Cortex of kidney (tissue), 1 donor: ENCODE results near the gene HOXB1.
"Not testable (repeated sequence)": the region's sequence is repeated elsewhere in the genome, so short reads cannot be mapped to it uniquely, and the experiment has no call there.

ENCODE experiments used
- DNase-seq: peaks from one replicate; lab custom pipeline; 2025; lab: John Stamatoyannopoulos, UW

HOXB1 gene

DNA sequence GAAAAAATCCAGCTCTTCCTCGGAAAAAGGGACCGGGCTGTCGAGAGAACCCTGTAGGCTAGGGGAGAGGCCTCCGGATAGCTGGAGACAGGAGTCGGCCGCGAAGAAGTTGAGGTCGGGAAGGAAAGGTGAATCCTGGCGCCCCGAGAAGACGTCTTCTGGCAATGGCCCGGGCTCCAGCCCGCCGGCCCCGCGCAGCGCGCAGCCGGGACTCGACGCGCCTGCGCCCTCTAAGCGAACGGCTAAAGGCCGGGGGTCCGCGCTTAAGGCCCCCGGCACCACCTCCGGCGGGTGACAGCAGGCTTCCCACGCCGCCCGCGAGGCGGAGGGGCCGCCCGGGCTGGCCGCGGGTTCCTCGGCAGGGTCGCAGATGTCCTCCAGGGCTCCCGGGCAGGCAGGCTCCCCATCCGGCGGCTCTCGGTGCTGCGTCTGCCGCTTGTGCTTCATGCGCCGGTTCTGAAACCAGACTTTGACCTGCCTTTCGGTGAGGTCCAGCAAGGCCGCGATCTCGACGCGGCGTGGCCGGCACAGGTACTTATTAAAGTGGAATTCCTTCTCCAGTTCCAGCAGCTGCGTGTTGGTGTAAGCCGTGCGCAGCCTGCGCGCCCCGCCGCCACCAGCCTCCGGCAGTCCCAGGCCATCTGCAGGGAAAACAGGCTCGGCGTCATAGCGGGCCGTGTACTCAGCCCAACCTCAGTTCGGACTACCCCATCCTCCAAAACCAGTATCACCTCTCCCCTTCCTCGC, 12.5 kb upstream of the HOXB1 start:
- DNase-seq, result no peak

DNA sequence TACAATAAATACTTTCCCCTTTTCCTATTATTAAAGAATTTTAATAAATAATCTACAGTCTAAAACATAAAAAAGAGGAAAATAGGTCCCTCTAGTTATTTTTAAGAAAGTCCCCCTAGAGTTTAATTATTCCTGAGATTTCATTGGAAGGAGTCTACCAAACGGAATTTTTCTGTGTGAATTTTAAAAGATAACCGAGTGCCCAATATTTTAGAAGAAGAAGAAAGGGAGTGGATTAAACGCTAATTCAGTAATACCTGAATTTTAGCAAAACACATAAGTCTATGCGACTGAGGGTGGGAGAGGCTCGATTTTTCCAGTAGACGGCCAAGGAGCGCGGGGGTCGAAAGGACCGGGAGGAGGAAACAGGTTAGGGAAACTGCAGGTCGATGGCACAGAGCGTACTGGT, 11.9 kb upstream of the HOXB1 start:
- no peak for DNase-seq

GRCh38 chr17:48542114-48542656, 11.4 kb upstream of the HOXB1 start:
- no peak for DNase-seq

DNA sequence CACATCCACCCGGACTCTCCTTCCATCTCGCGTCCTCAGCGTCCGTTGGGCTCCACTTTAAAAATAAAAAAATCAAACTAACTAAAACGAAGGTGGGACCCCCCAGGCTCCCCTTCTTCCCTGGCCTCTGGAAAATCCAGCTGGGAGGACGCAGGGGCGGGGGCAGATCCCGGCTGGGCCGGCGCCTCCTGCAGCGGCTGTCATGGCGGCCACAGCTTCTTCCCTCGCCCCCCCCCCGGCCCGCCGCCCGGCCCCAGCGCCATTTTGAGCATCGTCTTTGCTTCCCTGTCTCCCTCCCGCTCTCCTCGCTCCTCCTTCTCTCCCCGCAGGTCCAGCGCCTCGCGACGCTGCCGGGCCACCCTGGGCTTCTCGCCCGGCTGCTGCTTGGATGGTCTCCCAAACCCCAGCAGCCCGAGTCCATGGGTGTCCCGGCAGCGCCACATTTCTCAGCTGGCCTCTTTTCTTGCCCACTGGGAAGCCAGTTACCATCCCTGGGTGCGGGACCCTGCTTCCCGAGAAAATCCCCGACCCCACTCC, 10.8 kb upstream of the HOXB1 start:
- peak; percentile 28 for DNase-seq

DNA sequence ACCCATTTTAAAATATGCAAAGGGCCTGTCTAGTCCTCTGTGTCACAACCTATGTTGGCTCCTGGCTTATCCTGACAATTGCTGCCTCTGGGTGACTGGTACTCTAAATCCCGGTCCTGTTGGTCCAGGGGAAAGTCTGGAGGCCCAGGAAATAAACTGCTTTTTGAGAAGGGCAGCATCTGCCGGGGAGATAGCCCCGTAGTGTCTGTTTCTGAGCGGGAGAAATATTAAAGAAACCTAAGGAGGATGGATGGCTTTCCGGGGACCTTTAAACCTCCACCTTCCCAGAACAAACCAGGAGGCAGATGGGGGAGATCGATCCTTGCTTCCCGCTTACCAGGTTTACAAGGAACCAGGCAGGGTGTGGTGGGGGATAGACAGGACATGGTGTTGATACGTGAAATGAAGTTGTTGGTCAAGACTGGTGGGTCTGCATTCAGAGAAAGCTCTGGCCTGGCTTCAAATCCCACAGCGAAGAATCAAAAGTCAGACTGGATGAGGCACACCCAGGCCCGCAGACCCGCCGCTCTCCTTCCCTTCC, 10.3 kb upstream of the HOXB1 start:
- DNase-seq, result no peak

- no peak for DNase-seq
Observed at GRCh38 chr17:48540213-48540612, 9.4 kb upstream of the HOXB1 start.

GRCh38 chr17:48539177-48539576, 8.4 kb upstream of the HOXB1 start:
- no peak for DNase-seq

GRCh38 chr17:48537316-48537715, 6.5 kb upstream of the HOXB1 start:
- DNase-seq, result no peak

- DNase-seq, result not testable (repeated sequence)
Observed at GRCh38 chr17:48535793-48536559, 5.2 kb upstream of the HOXB1 start.

DNA sequence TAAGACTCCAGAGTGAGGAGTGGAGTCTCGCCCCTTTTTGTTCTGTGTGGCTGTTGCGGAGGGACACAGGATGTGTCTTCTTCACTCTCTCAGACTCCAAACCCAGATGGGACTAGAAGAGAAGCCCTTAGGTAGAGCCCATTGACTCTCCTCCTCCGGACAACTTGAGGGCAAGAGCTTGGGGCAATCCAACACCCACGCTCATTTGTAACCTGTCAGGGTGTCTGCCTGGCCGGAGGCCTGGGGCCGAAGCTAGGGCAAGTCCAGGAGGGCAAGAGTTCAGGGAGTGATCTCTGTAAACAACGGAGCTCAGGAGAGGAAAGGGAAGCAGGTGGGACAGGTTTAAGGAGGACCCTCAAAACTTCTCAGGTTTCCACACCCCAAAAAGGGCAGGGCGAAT, 1.4 kb upstream of the HOXB1 start:
- DNase-seq, result no peak

- DNase-seq, result no peak
Observed at GRCh38 chr17:48530208-48530886, 464 bp downstream of the HOXB1 start.

DNA sequence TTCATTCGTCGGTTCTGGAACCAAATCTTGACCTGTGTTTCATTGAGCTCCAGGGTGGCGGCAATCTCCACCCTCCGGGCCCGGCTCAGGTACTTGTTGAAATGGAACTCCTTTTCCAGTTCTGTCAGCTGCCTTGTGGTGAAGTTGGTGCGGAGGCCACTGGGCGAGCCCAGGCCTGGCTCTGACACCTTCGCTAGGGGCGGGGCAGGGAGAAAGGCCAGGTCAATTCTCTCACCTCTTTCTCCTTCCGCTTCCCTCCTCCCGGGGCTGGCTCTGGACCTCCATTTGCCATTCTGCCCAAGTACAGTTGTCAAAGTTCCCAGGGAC, 1.2 kb downstream of the HOXB1 start:
- no peak for DNase-seq

- no peak for DNase-seq
Observed at GRCh38 chr17:48528936-48529682, 1.7 kb downstream of the HOXB1 start.

DNA sequence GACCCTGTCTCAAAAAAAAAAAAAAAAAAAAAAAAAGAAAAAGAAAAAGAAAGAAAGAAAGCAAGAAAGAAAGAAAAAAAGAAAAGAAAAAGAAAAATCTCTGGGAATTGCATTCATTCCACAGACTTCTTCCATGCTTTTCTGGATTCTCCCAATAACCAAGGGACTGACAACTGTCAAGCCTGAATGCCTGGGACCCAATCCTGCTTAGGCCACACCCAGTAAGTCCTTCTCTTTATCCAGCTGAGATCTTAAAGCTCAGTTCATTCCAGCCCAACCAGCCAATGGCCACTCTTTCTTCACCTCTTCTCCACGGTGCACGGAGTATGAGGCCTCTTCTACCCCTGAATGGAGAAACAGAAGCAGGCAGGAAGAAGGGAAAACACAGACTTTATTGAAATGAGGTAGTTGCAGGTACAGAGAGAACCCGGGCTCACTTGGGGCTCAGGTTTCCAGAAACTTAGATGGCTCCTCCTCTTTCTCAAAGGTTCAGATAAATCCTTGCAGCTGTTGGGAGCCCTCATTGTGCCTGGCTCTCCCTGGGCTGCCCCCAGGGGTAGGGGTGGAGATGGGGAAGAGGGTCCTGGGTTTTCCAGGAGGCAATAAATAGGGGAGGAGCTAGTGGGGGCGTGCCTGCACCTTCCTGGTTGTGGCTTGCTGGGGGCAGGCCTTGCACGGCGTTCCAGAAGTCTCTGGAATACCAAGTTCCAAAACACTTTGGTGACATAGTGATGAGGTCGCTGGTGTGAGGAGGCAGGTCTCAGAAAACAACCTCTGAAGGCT, 2.5 kb downstream of the HOXB1 start:
- no peak for DNase-seq

GRCh38 chr17:48527547-48527932, 3.3 kb downstream of the HOXB1 start:
- no peak for DNase-seq

GRCh38 chr17:48526608-48527546, 3.9 kb downstream of the HOXB1 start:
- no peak for DNase-seq

DNA sequence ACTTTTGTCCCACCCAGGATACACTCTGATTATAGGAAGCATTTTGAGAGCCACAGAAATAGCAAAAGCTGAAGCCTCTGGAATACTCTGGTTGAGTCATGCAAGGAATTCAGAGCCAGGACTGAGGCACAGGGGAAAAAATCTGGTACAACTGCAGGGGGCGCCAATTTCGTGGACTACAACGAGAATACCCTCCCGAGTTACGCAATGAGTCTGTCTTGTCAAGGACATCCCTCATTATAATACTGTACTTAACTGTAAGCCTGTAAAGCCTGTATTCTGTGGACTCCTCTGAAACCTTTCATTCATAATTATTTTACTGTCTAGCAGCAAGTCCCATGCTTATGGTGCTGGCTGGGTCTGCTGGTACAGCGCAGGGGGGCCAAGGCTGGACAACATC, 7.8 kb downstream of the HOXB1 start:
- no peak for DNase-seq

- DNase-seq, result no peak
Observed at GRCh38 chr17:48522031-48522653, 8.7 kb downstream of the HOXB1 start.

GRCh38 chr17:48520631-48521079, 10.2 kb downstream of the HOXB1 start:
- no peak for DNase-seq
